ENCODE measurements around the gene SLC50A1. TPM values are rescaled to one million over a fixed set of nuclear protein-coding genes. Genes with fewer than 3 reads are reported as not detected.

SLC50A1 gene
- total RNA-seq, 1 donor from 2014 or later: 26.6 TPM

DNA sequence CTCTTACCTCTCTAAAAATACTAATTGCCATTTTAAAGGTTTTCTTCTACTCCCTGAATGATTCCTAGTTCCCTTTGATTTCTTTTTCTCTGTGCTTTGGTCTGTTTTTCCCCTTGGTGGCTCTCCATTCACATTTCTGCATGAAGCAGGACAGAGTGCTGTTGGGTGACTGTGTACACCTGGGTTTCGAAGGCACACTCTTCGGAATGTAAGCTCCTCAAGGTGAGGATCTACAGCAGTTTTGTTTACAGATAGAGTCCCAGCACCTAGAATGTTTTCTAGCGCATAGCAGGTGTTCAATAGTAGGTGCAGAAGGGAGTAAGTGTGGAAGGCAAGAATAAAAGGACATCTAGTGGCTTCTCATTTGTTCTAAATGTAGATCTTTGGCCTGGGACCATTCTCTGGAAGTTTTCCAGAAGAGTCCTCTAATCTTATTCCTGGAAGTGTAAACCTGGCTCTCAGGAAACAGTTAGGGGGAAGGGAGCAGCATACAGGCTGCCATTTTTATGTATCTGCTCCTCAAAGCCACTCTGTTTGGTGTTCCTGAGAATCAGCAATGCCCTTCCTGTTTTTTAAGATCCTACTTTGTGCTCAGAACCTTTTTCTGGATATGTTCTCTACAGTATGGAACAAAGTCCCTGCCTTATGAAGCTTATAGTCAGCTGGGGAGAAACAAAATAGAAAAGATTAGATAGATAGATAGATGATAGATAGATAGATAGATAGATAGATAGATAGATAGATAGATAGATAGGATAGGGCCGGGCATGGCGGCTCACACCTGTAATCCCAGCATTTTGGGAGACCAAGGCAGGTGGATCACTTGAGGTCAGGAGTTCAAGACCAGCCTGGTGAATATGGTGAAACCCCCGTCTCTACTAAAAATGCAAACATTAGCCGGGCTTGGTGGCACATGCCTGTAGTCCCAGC, 30.8 kb upstream of the SLC50A1 start:
- H3K27me3 ChIP-seq (ENCODE audit: control insufficient read depth, insufficient read depth, low read length): peaks cover 3% of the 10 kb centered on the region
- no peak for DNase-seq (ENCODE audit: low read depth)
- TF ChIP-seq, protein P1, sequence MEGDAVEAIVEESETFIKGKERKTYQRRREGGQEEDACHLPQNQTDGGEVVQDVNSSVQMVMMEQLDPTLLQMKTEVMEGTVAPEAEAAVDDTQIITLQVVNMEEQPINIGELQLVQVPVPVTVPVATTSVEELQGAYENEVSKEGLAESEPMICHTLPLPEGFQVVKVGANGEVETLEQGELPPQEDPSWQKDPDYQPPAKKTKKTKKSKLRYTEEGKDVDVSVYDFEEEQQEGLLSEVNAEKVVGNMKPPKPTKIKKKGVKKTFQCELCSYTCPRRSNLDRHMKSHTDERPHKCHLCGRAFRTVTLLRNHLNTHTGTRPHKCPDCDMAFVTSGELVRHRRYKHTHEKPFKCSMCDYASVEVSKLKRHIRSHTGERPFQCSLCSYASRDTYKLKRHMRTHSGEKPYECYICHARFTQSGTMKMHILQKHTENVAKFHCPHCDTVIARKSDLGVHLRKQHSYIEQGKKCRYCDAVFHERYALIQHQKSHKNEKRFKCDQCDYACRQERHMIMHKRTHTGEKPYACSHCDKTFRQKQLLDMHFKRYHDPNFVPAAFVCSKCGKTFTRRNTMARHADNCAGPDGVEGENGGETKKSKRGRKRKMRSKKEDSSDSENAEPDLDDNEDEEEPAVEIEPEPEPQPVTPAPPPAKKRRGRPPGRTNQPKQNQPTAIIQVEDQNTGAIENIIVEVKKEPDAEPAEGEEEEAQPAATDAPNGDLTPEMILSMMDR (IDR thresholded peaks at IDR 0.05; ENCODE audit: insufficient read depth, low read length, poor library complexity, severe bottlenecking): no peak

DNA sequence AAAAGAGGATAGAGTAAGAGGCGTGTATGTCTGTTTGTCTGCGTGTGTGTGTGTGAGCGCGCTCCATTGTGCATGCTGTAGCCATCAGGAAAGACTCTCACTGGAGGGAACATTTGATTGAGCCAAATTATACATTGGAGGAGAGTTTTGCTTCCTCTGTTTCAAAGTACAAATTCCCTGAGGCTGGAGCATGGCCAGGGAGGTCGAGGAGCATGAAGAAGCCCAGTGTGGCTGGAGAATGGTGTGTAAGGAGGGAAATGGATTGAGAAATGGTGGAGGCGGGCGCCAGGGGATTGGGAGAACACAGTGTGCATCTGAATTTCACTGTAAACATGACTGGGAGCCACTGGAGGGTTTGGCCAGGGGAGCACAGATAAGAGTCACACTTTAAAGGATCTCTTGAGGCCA, 30.0 kb upstream of the SLC50A1 start:
- Histone ChIP-seq H3K36me3 (ENCODE audit: control insufficient read depth, insufficient read depth, low read length) (no peaks in the 10 kb centered on the region), H3K4me3 (ENCODE audit: low read depth, low read length) (no peak overlapping the region), H3K27me3 (ENCODE audit: control insufficient read depth, insufficient read depth, low read length) (peaks cover 3% of the 10 kb centered on the region)
- TF ChIP-seq, protein P1 (IDR thresholded peaks at IDR 0.05; ENCODE audit: insufficient read depth, low read length, poor library complexity, severe bottlenecking): no peak
- no peak for DNase-seq (ENCODE audit: low read depth)

More for the DNA sequence above, 30.8 kb upstream of the SLC50A1 start:
- Histone ChIP-seq H3K4me3 (ENCODE audit: low read depth, low read length) (no peak overlapping the region), H3K36me3 (ENCODE audit: control insufficient read depth, insufficient read depth, low read length) (no peaks in the 10 kb centered on the region)

- H3K36me3 ChIP-seq (ENCODE audit: control insufficient read depth, insufficient read depth, low read length): no peaks in the 10 kb centered on the region
- H3K4me3 ChIP-seq (ENCODE audit: low read depth, low read length): no peak overlapping the region
- peaks cover 3% of the 10 kb centered on the region for H3K27me3 ChIP-seq (ENCODE audit: control insufficient read depth, insufficient read depth, low read length)
- DNase-seq (ENCODE audit: low read depth): no peak
- TF ChIP-seq, protein P1 (IDR thresholded peaks at IDR 0.05; ENCODE audit: insufficient read depth, low read length, poor library complexity, severe bottlenecking): no peak
Measured at GRCh38 chr1:155106862-155107261, 28.8 kb upstream of the SLC50A1 start.

DNA sequence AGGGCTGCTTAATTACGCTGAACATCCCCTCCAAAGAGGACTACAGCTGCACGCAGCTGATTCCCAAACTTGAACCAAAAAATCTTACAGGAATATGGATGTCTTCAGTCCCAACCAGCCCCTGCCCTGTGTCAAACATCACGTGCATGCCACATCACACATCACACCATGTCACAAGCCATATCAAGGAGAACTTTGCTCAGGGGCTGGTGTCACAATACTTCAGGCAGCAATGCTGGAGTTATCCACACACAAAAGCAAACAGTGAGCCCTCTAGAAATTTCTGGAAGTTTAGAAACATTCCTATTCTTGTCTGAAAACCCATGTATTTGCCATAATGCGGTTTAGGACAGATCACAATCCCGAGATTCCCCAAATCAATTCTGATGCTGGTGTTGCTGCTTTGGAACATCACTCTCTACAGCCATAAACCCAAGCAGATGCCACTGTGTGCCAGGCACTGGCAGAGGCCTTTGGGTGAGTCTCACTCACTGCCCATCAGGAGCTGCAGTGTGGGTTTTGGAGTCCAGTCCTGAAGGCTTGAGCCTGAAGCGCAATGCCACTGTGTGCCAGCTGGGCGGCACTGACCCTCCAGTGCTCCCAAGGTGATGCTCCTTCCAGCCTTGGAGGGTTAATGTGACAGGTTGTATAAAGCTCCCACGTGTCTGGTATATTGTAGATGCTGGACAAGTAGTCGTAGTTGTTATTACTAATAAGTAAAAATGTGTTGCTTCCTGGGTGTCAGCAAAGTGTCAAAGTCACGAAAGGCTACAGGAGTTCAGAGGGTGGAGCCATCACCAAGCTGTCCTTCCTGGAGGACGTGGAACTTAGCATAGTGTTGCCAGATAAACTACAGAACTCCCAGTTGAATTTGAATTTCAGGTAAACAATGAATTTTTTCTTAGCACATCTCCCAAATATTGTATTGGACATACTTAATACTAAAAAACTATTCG, 28.1 kb upstream of the SLC50A1 start:
- Histone ChIP-seq H3K4me3 (ENCODE audit: low read depth, low read length) (no peak overlapping the region), H3K27me3 (ENCODE audit: control insufficient read depth, insufficient read depth, low read length) (peaks cover 3% of the 10 kb centered on the region), H3K36me3 (ENCODE audit: control insufficient read depth, insufficient read depth, low read length) (no peaks in the 10 kb centered on the region)
- TF ChIP-seq, protein P1 (IDR thresholded peaks at IDR 0.05; ENCODE audit: insufficient read depth, low read length, poor library complexity, severe bottlenecking): no peak
- DNase-seq (ENCODE audit: low read depth): no peak

DNA sequence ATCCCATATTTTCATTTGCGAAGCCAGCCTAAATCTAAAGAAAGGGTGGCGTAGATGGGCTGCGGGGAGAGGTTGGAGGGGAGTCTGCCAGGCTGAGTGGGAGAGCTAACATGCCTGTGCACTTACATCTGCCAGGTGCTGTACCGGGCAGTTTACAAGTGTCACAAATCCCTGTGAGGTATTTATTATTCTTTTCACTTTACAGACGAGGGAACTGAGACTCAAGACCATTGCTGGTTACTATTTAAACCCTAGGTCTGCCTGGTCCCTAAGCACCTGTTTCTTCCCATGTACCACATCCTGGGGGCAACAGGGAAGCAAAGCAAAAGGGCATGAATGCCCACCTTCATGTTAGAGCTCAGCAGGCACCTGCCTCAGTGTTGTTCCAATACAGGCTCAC, 27.4 kb upstream of the SLC50A1 start:
- no peak overlapping the region for H3K4me3 ChIP-seq (ENCODE audit: low read depth, low read length)
- no peaks in the 10 kb centered on the region for H3K36me3 ChIP-seq (ENCODE audit: control insufficient read depth, insufficient read depth, low read length)
- no peak for DNase-seq (ENCODE audit: low read depth)
- TF ChIP-seq, protein P1 (IDR thresholded peaks at IDR 0.05; ENCODE audit: insufficient read depth, low read length, poor library complexity, severe bottlenecking): no peak
- H3K27me3 ChIP-seq (ENCODE audit: control insufficient read depth, insufficient read depth, low read length): peaks cover 3% of the 10 kb centered on the region
